Measurements from ENCODE around the gene FANCD2OS.
"Not testable (repeated sequence)": the region's sequence is repeated elsewhere in the genome, so short reads cannot be mapped to it uniquely, and the experiment has no call there.

The FANCD2OS gene

GRCh38 chr3:10093678-10094077 lies 14.4 kb downstream of the FANCD2OS start:
- peaks cover 19% of the 10 kb centered on the region for H3K36me3 ChIP-seq (ENCODE audit: insufficient read depth, low read length)

GRCh38 chr3:10091387-10091786 lies 16.7 kb downstream of the FANCD2OS start:
- H3K36me3 ChIP-seq (ENCODE audit: insufficient read depth, low read length), result peaks cover 14% of the 10 kb centered on the region
- not testable (repeated sequence) for H3K27ac ChIP-seq (ENCODE audit: low read depth, low read length)

More at GRCh38 chr3:10093678-10094077, 14.4 kb downstream of the FANCD2OS start:
- H3K4me1 ChIP-seq (ENCODE audit: control insufficient read depth, insufficient read depth, low read length, unreplicated experiment), result no peaks in the 10 kb centered on the region
- H3K4me3 ChIP-seq (ENCODE audit: low read depth, low read length), result no peak overlapping the region
- H3K27me3 ChIP-seq (ENCODE audit: insufficient read depth, low read length), result no peaks in the 10 kb centered on the region
- no peak overlapping the region for H2AFZ ChIP-seq (ENCODE audit: low read length, unreplicated experiment)
- H3K27ac ChIP-seq (ENCODE audit: low read depth, low read length), result no peak overlapping the region
- H3K79me2 ChIP-seq (ENCODE audit: control insufficient read depth, insufficient read depth, low read length, unreplicated experiment), result no peaks in the 10 kb centered on the region

GRCh38 chr3:10090774-10091173 lies 17.3 kb downstream of the FANCD2OS start:
- not testable (repeated sequence) for H2AFZ ChIP-seq (ENCODE audit: low read length, unreplicated experiment); H3K27ac ChIP-seq (ENCODE audit: low read depth, low read length); H3K4me1 ChIP-seq (ENCODE audit: control insufficient read depth, insufficient read depth, low read length, unreplicated experiment); H3K27me3 ChIP-seq (ENCODE audit: insufficient read depth, low read length); H3K79me2 ChIP-seq (ENCODE audit: control insufficient read depth, insufficient read depth, low read length, unreplicated experiment); H3K4me3 ChIP-seq (ENCODE audit: low read depth, low read length)
- peaks cover 18% of the 10 kb centered on the region for H3K36me3 ChIP-seq (ENCODE audit: insufficient read depth, low read length)

More at GRCh38 chr3:10091387-10091786, 16.7 kb downstream of the FANCD2OS start:
- not testable (repeated sequence) for H3K4me3 ChIP-seq (ENCODE audit: low read depth, low read length); H3K27me3 ChIP-seq (ENCODE audit: insufficient read depth, low read length); H3K79me2 ChIP-seq (ENCODE audit: control insufficient read depth, insufficient read depth, low read length, unreplicated experiment); H3K4me1 ChIP-seq (ENCODE audit: control insufficient read depth, insufficient read depth, low read length, unreplicated experiment); H2AFZ ChIP-seq (ENCODE audit: low read length, unreplicated experiment)

- Histone ChIP-seq H3K27ac (ENCODE audit: low read depth, low read length) (no peak overlapping the region), H3K4me1 (ENCODE audit: control insufficient read depth, insufficient read depth, low read length, unreplicated experiment) (no peaks in the 10 kb centered on the region), H3K27me3 (ENCODE audit: insufficient read depth, low read length) (no peaks in the 10 kb centered on the region), H3K4me3 (ENCODE audit: low read depth, low read length) (no peak overlapping the region), H2AFZ (ENCODE audit: low read length, unreplicated experiment) (no peak overlapping the region), H3K36me3 (ENCODE audit: insufficient read depth, low read length) (peaks cover 22% of the 10 kb centered on the region), H3K79me2 (ENCODE audit: control insufficient read depth, insufficient read depth, low read length, unreplicated experiment) (no peaks in the 10 kb centered on the region)
These were observed 17.9 kb downstream of the FANCD2OS start for GRCh38 chr3:10090179-10090578.

- Histone ChIP-seq H2AFZ (ENCODE audit: low read length, unreplicated experiment) (no peak overlapping the region), H3K4me3 (ENCODE audit: low read depth, low read length) (no peak overlapping the region), H3K4me1 (ENCODE audit: control insufficient read depth, insufficient read depth, low read length, unreplicated experiment) (no peaks in the 10 kb centered on the region), H3K27ac (ENCODE audit: low read depth, low read length) (no peak overlapping the region), H3K36me3 (ENCODE audit: insufficient read depth, low read length) (peaks cover 22% of the 10 kb centered on the region), H3K27me3 (ENCODE audit: insufficient read depth, low read length) (no peaks in the 10 kb centered on the region), H3K79me2 (ENCODE audit: control insufficient read depth, insufficient read depth, low read length, unreplicated experiment) (no peaks in the 10 kb centered on the region)
These were observed 19.8 kb downstream of the FANCD2OS start for GRCh38 chr3:10088256-10088655.

- Histone ChIP-seq H3K27me3 (ENCODE audit: insufficient read depth, low read length) (no peaks in the 10 kb centered on the region), H3K4me1 (ENCODE audit: control insufficient read depth, insufficient read depth, low read length, unreplicated experiment) (no peaks in the 10 kb centered on the region), H3K4me3 (ENCODE audit: low read depth, low read length) (no peak overlapping the region), H3K36me3 (ENCODE audit: insufficient read depth, low read length) (peaks cover 23% of the 10 kb centered on the region), H3K27ac (ENCODE audit: low read depth, low read length) (no peak overlapping the region), H3K79me2 (ENCODE audit: control insufficient read depth, insufficient read depth, low read length, unreplicated experiment) (no peaks in the 10 kb centered on the region), H2AFZ (ENCODE audit: low read length, unreplicated experiment) (no peak overlapping the region)
These were observed 22.3 kb downstream of the FANCD2OS start for GRCh38 chr3:10085738-10086137.

GRCh38 chr3:10081871-10082270 lies 26.2 kb downstream of the FANCD2OS start:
- Histone ChIP-seq H3K4me3 (ENCODE audit: low read depth, low read length) (no peak overlapping the region), H3K36me3 (ENCODE audit: insufficient read depth, low read length) (peaks cover 13% of the 10 kb centered on the region; the same call in 1 of the 2 replicates), H3K27ac (ENCODE audit: low read depth, low read length) (no peak overlapping the region), H3K4me1 (ENCODE audit: control insufficient read depth, insufficient read depth, low read length, unreplicated experiment) (no peaks in the 10 kb centered on the region), H3K79me2 (ENCODE audit: control insufficient read depth, insufficient read depth, low read length, unreplicated experiment) (no peaks in the 10 kb centered on the region), H3K27me3 (ENCODE audit: insufficient read depth, low read length) (no peaks in the 10 kb centered on the region), H2AFZ (ENCODE audit: low read length, unreplicated experiment) (no peak overlapping the region)

GRCh38 chr3:10074666-10075065 lies 33.4 kb downstream of the FANCD2OS start:
- Histone ChIP-seq H3K4me1 (ENCODE audit: control insufficient read depth, insufficient read depth, low read length, unreplicated experiment) (no peaks in the 10 kb centered on the region), H3K27me3 (ENCODE audit: insufficient read depth, low read length) (no peaks in the 10 kb centered on the region), H3K27ac (ENCODE audit: low read depth, low read length) (no peak overlapping the region), H3K4me3 (ENCODE audit: low read depth, low read length) (no peak overlapping the region), H2AFZ (ENCODE audit: low read length, unreplicated experiment) (no peak overlapping the region), H3K79me2 (ENCODE audit: control insufficient read depth, insufficient read depth, low read length, unreplicated experiment) (no peaks in the 10 kb centered on the region), H3K36me3 (ENCODE audit: insufficient read depth, low read length) (no peaks in the 10 kb centered on the region)

- H3K27me3 ChIP-seq (ENCODE audit: insufficient read depth, low read length); H3K4me1 ChIP-seq (ENCODE audit: control insufficient read depth, insufficient read depth, low read length, unreplicated experiment); H3K79me2 ChIP-seq (ENCODE audit: control insufficient read depth, insufficient read depth, low read length, unreplicated experiment); H2AFZ ChIP-seq (ENCODE audit: low read length, unreplicated experiment); H3K4me3 ChIP-seq (ENCODE audit: low read depth, low read length); H3K27ac ChIP-seq (ENCODE audit: low read depth, low read length): not testable (repeated sequence)
- peaks cover 25% of the 10 kb centered on the region for H3K36me3 ChIP-seq (ENCODE audit: insufficient read depth, low read length)
These were observed 38.0 kb downstream of the FANCD2OS start for GRCh38 chr3:10070077-10070476.

GRCh38 chr3:10055097-10055496 lies 53.0 kb downstream of the FANCD2OS start:
- peaks cover 4% of the 10 kb centered on the region for H3K36me3 ChIP-seq (ENCODE audit: insufficient read depth, low read length)
- H2AFZ ChIP-seq (ENCODE audit: low read length, unreplicated experiment), result no peak overlapping the region
- no peaks in the 10 kb centered on the region for H3K79me2 ChIP-seq (ENCODE audit: control insufficient read depth, insufficient read depth, low read length, unreplicated experiment)
- no peak overlapping the region for H3K4me3 ChIP-seq (ENCODE audit: low read depth, low read length)
- H3K4me1 ChIP-seq (ENCODE audit: control insufficient read depth, insufficient read depth, low read length, unreplicated experiment), result no peaks in the 10 kb centered on the region
- H3K27me3 ChIP-seq (ENCODE audit: insufficient read depth, low read length), result no peaks in the 10 kb centered on the region
- H3K27ac ChIP-seq (ENCODE audit: low read depth, low read length), result no peak overlapping the region

All from ACC112 (cell line).